Coronary artery (tissue), 2 donors: ENCODE results near the gene LONP2.
"Not testable (repeated sequence)": the region's sequence is repeated elsewhere in the genome, so short reads cannot be mapped to it uniquely, and the experiment has no call there.

Experiments used
- DNase-seq: peaks from one replicate; pipeline ENCODE4 v3.0.0-alpha.2; 2017; ENCODE audit warnings: low spot score
- H3K27ac ChIP-seq, 2 donors: fragments of 200-600 bp; sonication (generic); one replicate each; pipeline ENCODE4 v1.5.1; 2016 to 2019
- H3K4me3 ChIP-seq: fragments of 200-600 bp; sonication (generic); 2 replicates; pipeline ENCODE4 v1.5.1; 2016; ENCODE audit warnings: mild to moderate bottlenecking, moderate library complexity
- TF ChIP-seq, protein P1 (sequence below): fragments of 200-600 bp; sonication (generic); IDR thresholded peaks from one replicate; pipeline ENCODE4 v1.5.1; 2019; ENCODE audit warnings: antibody characterized with exemption

LONP2 gene

DNA sequence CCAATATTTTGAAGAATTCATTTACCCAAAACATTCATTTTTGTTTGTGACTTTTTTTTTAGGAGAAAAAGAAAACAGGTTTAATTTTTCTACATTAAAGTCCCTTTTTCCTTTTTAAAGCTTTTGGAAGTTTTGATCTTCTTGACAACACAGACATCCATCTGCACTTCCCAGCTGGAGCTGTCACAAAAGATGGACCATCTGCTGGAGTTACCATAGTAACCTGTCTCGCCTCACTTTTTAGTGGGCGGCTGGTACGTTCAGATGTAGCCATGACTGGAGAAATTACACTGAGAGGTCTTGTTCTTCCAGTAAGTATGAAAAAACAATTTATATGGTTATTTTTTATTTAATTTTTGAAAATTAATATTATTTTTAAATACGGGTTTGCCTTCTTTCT is 103.9 kb downstream of the LONP2 start:
- TF ChIP-seq, protein P1, sequence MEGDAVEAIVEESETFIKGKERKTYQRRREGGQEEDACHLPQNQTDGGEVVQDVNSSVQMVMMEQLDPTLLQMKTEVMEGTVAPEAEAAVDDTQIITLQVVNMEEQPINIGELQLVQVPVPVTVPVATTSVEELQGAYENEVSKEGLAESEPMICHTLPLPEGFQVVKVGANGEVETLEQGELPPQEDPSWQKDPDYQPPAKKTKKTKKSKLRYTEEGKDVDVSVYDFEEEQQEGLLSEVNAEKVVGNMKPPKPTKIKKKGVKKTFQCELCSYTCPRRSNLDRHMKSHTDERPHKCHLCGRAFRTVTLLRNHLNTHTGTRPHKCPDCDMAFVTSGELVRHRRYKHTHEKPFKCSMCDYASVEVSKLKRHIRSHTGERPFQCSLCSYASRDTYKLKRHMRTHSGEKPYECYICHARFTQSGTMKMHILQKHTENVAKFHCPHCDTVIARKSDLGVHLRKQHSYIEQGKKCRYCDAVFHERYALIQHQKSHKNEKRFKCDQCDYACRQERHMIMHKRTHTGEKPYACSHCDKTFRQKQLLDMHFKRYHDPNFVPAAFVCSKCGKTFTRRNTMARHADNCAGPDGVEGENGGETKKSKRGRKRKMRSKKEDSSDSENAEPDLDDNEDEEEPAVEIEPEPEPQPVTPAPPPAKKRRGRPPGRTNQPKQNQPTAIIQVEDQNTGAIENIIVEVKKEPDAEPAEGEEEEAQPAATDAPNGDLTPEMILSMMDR = no peak
- no peak overlapping the region for H3K27ac ChIP-seq

DNA sequence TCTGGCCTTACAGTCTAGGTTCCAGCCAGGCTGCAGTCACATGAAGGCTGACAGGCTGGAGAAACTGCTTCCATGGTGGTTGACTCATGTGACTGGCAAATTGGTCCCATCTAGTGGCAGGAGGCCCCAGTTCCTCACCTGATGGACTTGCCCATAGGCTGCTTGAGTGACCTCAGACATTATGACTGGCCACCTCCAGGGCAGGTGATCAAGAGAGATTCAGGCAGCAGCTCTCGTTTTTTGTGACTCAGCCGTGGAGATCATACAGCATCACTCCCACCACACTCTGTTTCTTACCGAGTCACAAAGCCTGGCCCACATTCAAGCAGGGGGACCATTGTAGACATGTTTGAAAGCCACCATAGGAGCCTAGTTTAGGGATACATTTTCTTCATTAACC is 106.6 kb downstream of the LONP2 start:
- Histone ChIP-seq H3K4me3 (no peak overlapping the region), H3K27ac (no peak overlapping the region)
- DNase-seq = no peak
- TF ChIP-seq, protein P1 = no peak

More for the DNA sequence above, 103.9 kb downstream of the LONP2 start:
- no peak overlapping the region for H3K4me3 ChIP-seq
- DNase-seq = no peak

DNA sequence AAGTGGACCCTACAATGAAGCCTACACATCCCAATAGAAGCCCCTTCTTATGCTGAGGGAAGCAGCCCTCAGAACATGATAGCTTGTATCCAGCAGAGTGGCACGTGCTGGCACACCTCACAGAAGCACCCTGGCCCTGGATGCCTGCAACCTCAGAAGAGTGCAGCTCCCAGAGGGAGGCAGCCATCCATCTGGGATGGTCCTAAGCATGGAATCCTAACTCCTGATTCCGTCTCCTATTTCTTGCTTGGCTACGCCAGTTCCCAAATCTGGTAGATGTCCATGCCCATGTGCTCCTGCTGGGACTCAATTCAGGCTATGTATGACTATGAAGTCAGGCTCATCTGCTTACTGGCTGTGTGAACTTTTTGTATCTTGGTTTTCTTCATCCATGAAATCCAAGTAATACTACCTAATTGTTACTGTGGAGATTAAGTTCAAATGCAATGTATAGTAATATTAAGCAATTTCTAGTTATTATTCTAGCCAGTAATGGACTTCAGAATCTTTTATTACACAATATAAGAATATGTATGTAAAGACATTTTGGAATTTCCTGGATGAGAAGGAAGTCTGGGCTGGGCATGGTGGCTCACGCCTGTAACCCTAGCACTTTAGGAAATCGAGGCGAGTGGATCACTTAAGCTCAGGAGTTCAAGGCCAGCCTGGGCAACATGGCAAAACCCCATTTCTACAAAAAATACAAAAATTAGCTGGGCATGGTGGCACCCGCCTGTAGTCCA is 108.7 kb downstream of the LONP2 start:
- Histone ChIP-seq H3K4me3 (no peak overlapping the region), H3K27ac (no peak overlapping the region)
- no peak for DNase-seq
- TF ChIP-seq, protein P1 = no peak

DNA sequence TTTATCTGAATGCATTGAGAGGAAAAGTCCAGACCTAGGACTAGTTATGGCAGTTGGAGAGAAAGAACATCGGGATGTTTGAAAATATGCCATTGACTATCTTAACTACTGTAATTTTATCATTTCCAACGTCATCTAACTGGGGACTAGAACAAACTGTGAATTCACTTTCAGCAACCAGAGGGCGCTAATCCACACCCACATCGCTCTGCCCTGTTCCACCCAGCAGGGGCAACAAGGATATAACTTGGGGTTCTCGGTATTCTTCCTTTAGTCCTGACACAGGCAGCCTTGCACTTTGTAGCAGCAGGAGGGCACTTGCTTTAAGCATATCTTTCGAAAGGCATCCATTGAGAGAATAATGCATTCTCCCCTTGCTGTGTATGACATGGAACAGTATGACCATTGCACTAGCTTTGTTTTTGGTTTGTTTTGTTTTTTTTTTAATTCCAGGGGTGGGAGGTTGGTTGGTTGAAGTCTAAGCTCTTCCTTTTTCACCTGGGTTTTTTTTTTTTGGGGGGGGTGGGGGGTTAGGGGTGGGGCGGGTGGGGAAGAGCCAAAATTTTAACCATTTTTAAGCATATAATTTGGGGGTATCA is 109.6 kb downstream of the LONP2 start:
- no peak overlapping the region for H3K4me3 ChIP-seq
- no peak for DNase-seq
- H3K27ac ChIP-seq = no peak overlapping the region
- TF ChIP-seq, protein P1 = peak; percentile 64

DNA sequence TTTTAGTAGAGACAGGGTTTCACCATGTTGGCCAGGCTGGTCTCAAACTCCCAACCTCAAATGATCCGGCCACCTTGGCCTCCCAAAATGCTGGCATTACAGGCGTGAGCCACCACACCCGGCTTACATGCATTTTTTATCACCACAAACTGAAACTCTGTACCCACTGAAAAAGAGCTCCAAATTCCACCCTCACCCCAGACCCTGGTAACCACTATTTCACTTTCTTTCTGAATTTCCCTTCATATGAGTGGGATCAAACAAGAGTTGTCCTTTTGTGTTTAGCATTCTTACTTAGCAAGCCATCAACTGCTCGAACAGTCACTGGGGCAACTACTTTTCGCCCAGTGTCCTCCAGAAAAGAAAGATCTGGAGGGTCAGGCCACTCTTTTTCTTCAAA is 110.3 kb downstream of the LONP2 start:
- not testable (repeated sequence) for DNase-seq, H3K27ac ChIP-seq, H3K4me3 ChIP-seq

DNA sequence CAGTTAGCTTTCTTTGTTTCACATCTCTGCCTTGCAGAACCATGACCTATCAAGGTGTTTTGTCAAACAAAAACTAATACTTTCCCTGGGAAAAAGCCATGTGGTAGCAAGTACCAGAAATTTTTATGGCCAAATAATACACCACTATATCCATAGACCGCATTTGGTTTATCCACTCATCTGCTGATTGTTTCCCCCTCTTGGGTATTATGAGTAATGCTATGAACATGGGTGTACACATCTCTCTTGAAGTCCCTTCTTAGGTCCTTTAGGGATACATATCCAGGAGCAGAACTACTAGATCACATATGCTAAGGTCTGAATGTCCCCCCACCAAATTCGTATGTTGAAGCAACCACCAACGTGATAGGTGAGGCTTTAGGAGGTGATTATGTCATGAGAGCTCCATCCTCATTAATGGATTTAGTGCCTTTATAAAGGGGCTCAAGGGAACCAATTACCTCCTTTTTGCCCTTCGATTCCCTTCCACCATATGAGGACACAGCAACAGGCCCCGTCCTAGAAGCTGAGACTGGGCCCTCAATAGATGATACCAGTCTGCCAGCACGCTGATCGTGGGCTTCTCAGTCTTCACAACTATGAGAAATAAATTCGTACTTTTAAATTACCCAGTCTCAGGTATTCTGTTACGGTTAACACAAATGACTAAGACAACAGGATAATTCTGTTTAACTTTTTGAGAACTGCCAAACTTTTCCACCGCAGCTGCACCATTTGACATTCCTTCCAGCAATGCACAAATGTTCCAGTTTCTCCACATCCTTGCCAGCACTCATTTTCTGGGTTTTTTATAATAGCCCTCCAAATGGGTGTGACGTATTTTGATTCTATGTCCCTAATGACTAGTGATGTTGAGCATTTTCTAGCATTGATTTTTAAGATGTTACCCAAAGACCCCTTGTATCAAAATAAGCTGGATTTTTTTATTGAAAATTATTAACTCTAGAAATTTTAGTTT is 111.1 kb downstream of the LONP2 start:
- TF ChIP-seq, protein P1 = no peak
- Histone ChIP-seq H3K4me3 (no peak overlapping the region), H3K27ac (no peak overlapping the region)
- no peak for DNase-seq
